Activated T-cell treated with anti-CD3 and anti-CD28 coated beads for 4 hours (primary cell): ENCODE measurements around the gene WDR81.
A peak's percentile ranks its signal among the peaks of the same experiment; 100 is the strongest.
"Not testable (repeated sequence)": the region's sequence is repeated elsewhere in the genome, so short reads cannot be mapped to it uniquely, and the experiment has no call there.

Experiments
- DNase-seq: peaks from one replicate; pipeline ENCODE4 v3.0.0-alpha.2; 2020

The WDR81 gene

GRCh38 chr17:1713878-1714426 is 10.6 kb upstream of the WDR81 start:
- no peak for DNase-seq

- no peak for DNase-seq
Measured at GRCh38 chr17:1714427-1714979, 10.0 kb upstream of the WDR81 start.

- no peak for DNase-seq
Measured at GRCh38 chr17:1714980-1715802, 9.3 kb upstream of the WDR81 start.

- no peak for DNase-seq
Measured at GRCh38 chr17:1715803-1716075, 8.8 kb upstream of the WDR81 start.

- DNase-seq = peak; percentile 99
Measured at GRCh38 chr17:1716076-1716911, 8.2 kb upstream of the WDR81 start.

GRCh38 chr17:1716912-1717695 is 7.4 kb upstream of the WDR81 start:
- peak; percentile 79 for DNase-seq

GRCh38 chr17:1718362-1719165 is 5.9 kb upstream of the WDR81 start:
- DNase-seq = no peak

GRCh38 chr17:1720856-1721386 is 3.6 kb upstream of the WDR81 start:
- peak; percentile 56 for DNase-seq

- DNase-seq = not testable (repeated sequence)
Measured at GRCh38 chr17:1722022-1722421, 2.5 kb upstream of the WDR81 start.

- DNase-seq = no peak
Measured at GRCh38 chr17:1724869-1725641, 551 bp downstream of the WDR81 start.

- DNase-seq = no peak
Measured at GRCh38 chr17:1725642-1726511, 1.4 kb downstream of the WDR81 start.

- no peak for DNase-seq
Measured at GRCh38 chr17:1726626-1727257, 2.2 kb downstream of the WDR81 start.

- DNase-seq = no peak
Measured at GRCh38 chr17:1727258-1727789, 2.8 kb downstream of the WDR81 start.

GRCh38 chr17:1727876-1728630 is 3.5 kb downstream of the WDR81 start:
- no peak for DNase-seq

- no peak for DNase-seq
Measured at GRCh38 chr17:1729966-1730325, 5.4 kb downstream of the WDR81 start.

GRCh38 chr17:1730326-1731193 is 6.1 kb downstream of the WDR81 start:
- no peak for DNase-seq

GRCh38 chr17:1731194-1731506 is 6.6 kb downstream of the WDR81 start:
- no peak for DNase-seq
